A549 (cell line): Measurements from ENCODE around the gene MEGF8. TPM values are rescaled to one million over a fixed set of nuclear protein-coding genes. Genes with fewer than 3 reads are reported as not detected.

ENCODE experiments used
- ATAC-seq, 2 experiments: fragments of 200-7000 bp in 1 of 2; fragments of >200 bp in 1 of 2; cut with Nextera tagmentation in 1 of 2; cut with Tn5 transposase in 1 of 2; 3 replicates each; pipeline versions ENCODE4 v1.8.0 to v1.9.1; 2018 to 2020; ENCODE audit warnings: mild to moderate bottlenecking in 1 of 2, moderate library complexity in 1 of 2
- CTCF ChIA-PET: fragments of 300-600 bp; sonication (Branson Sonifier 250); formaldehyde crosslinking; extraction: SDS; loops from one replicate; lab custom pipeline; 2021; ENCODE audit warnings: antibody characterized with exemption, inconsistent platforms; lab: Yijun Ruan, JAX
- POLR2A ChIA-PET: fragments of 350-600 bp; formaldehyde crosslinking; extraction: SDS; loops from one replicate; lab custom pipeline; 2021; ENCODE audit warnings: antibody characterized with exemption, inconsistent platforms; lab: Yijun Ruan, JAX
- DNase-seq, 2 experiments: peaks; one replicate each; pipeline versions ENCODE4 v3.0.0 to v3.0.0-alpha.2; 2011 to 2016; ENCODE audit warnings: low read depth in 1 of 2, low spot score in 1 of 2
- FAIRE-seq: peaks from 2 replicates; lab custom pipeline; 2011; peaks lifted over from hg19 to GRCh38; lab: Jason Lieb, UNC
- H3K27ac ChIP-seq, 2 experiments: fragments of >200 bp; sonication (Bioruptor Twin); formaldehyde crosslinking; 3 replicates each; pipeline ENCODE4 v1.5.1; 2016 to 2017
- H3K4me1 ChIP-seq: fragments of >200 bp; sonication (Bioruptor Twin); formaldehyde crosslinking; 3 replicates; pipeline ENCODE4 v1.6.1; 2016
- H3K4me2 ChIP-seq: fragments of >200 bp; sonication (Bioruptor Twin); formaldehyde crosslinking; 3 replicates; pipeline ENCODE4 v1.6.1; 2016
- H3K4me3 ChIP-seq: fragments of >200 bp; sonication (Bioruptor Twin); formaldehyde crosslinking; 3 replicates; pipeline ENCODE4 v1.5.1; 2016
- H3K9me3 ChIP-seq: fragments of >200 bp; sonication (Bioruptor Twin); formaldehyde crosslinking; 3 replicates; pipeline ENCODE4 v1.6.1; 2016
- CBX2 ChIP-seq: fragments of 200-600 bp; sonication (generic); IDR thresholded peaks from 2 replicates; pipeline ENCODE4 v1.6.1; 2016; ENCODE audit warnings: low read depth, mild to moderate bottlenecking, borderline replicate concordance
- CBX8 ChIP-seq: fragments of 200-600 bp; sonication (generic); IDR thresholded peaks from 2 replicates; pipeline ENCODE4 v1.6.1; 2016
- CHD2 ChIP-seq: fragments of 150-350 bp; IDR thresholded peaks from 2 replicates; pipeline ENCODE4 v1.6.1; 2014; ENCODE audit warnings: low read length; ENCODE audit not compliant: partially characterized antibody
- E2F6 ChIP-seq: IDR thresholded peaks from 2 replicates; pipeline ENCODE4 v1.6.1; 2012; ENCODE audit warnings: low read depth, borderline replicate concordance
- EHF ChIP-seq: fragments of 250-450 bp; sonication (Bioruptor Pico); IDR thresholded peaks from 2 replicates; pipeline ENCODE4 v1.5.0; 2020; ENCODE audit warnings: mild to moderate bottlenecking
- EHMT2 ChIP-seq: fragments of 200-600 bp; sonication (generic); IDR thresholded peaks from 2 replicates; pipeline ENCODE4 v1.6.1; 2016; ENCODE audit warnings: antibody characterized with exemption, low read depth, mild to moderate bottlenecking, moderate library complexity
- ELK1 ChIP-seq: fragments of 150-350 bp; IDR thresholded peaks from 2 replicates; pipeline ENCODE4 v1.6.1; 2014; ENCODE audit warnings: low read depth, mild to moderate bottlenecking, low read length
- ESRRA ChIP-seq: fragments of 150-350 bp; IDR thresholded peaks from 2 replicates; pipeline ENCODE4 v1.6.1; 2014; ENCODE audit warnings: mild to moderate bottlenecking, low read length, borderline replicate concordance
- FOSB ChIP-seq: fragments of 250-450 bp; sonication (Bioruptor Pico); IDR thresholded peaks from 2 replicates; pipeline ENCODE4 v1.5.0; 2020; ENCODE audit warnings: mild to moderate bottlenecking, moderate library complexity
- FOSL2 ChIP-seq, 2 experiments: fragments of 450-650 bp in 1 of 2; fragments of >200 bp in 1 of 2; sonication (Bioruptor Twin) in 1 of 2; formaldehyde crosslinking; IDR thresholded peaks; 2 replicates each; pipeline versions ENCODE4 v1.5.0 to v1.6.1; 2016 to 2020; ENCODE audit warnings: mild to moderate bottlenecking in 1 of 2, moderate library complexity in 1 of 2
- FOXS1 ChIP-seq: fragments of 250-450 bp; sonication (Bioruptor Pico); IDR thresholded peaks from 2 replicates; pipeline ENCODE4 v1.5.0; 2020; ENCODE audit warnings: mild to moderate bottlenecking, moderate library complexity
- GATA3 ChIP-seq: IDR thresholded peaks from 2 replicates; pipeline ENCODE4 v1.6.1; 2012; ENCODE audit warnings: borderline replicate concordance
- HES2 ChIP-seq: fragments of >200 bp; sonication (Bioruptor Twin); formaldehyde crosslinking; IDR thresholded peaks from 2 replicates; pipeline ENCODE4 v1.6.1; 2016
- HEYL ChIP-seq: fragments of 250-450 bp; sonication (Bioruptor Pico); IDR thresholded peaks from 2 replicates; pipeline ENCODE4 v1.8.0; 2021; ENCODE audit warnings: mild to moderate bottlenecking, moderate library complexity
- HMGXB4 ChIP-seq: fragments of 250-450 bp; sonication (Bioruptor Pico); IDR thresholded peaks from 2 replicates; pipeline ENCODE4 v1.5.0; 2021; ENCODE audit warnings: mild to moderate bottlenecking, moderate library complexity, borderline replicate concordance
- JUN ChIP-seq, 2 experiments: fragments of >200 bp; sonication (Bioruptor Twin); formaldehyde crosslinking; IDR thresholded peaks; 2 replicates in 1 of 2; 3 replicates in 1 of 2; pipeline ENCODE4 v1.6.1; 2016 to 2017
- KDM1A ChIP-seq: fragments of 200-600 bp; sonication (generic); IDR thresholded peaks from 2 replicates; pipeline ENCODE4 v1.6.1; 2016; ENCODE audit warnings: low read depth, mild to moderate bottlenecking
- MAFK ChIP-seq: fragments of 450-650 bp; IDR thresholded peaks from 2 replicates; pipeline ENCODE4 v1.6.1; 2014; ENCODE audit not compliant: partially characterized antibody
- NR3C1 ChIP-seq: fragments of >200 bp; sonication (Bioruptor Twin); formaldehyde crosslinking; IDR thresholded peaks from 3 replicates; pipeline ENCODE4 v1.6.1; 2017
- PBX3 ChIP-seq: IDR thresholded peaks from 2 replicates; pipeline ENCODE4 v1.6.1; 2012
- RARB ChIP-seq: fragments of 250-450 bp; sonication (Bioruptor Pico); IDR thresholded peaks from 2 replicates; pipeline ENCODE4 v1.8.0; 2021; ENCODE audit warnings: mild to moderate bottlenecking, moderate library complexity
- RCOR1 ChIP-seq: fragments of 150-350 bp; IDR thresholded peaks from 2 replicates; pipeline ENCODE4 v1.6.1; 2014; ENCODE audit warnings: antibody characterized with exemption, low read length, low read depth
- RFX5 ChIP-seq: fragments of 450-650 bp; IDR thresholded peaks from 2 replicates; pipeline ENCODE4 v1.7.1; 2014; ENCODE audit warnings: antibody characterized with exemption, mild to moderate bottlenecking, moderate library complexity
- SMC3 ChIP-seq: fragments of >200 bp; sonication (Bioruptor Twin); formaldehyde crosslinking; IDR thresholded peaks from 3 replicates; pipeline ENCODE4 v1.6.1; 2018; ENCODE audit warnings: inconsistent platforms
- TP53 ChIP-seq: fragments of 250-450 bp; sonication (Bioruptor Pico); IDR thresholded peaks from 2 replicates; pipeline ENCODE4 v1.5.0; 2021; ENCODE audit warnings: mild to moderate bottlenecking, moderate library complexity
- USF2 ChIP-seq: fragments of 450-650 bp; IDR thresholded peaks from 2 replicates; pipeline ENCODE4 v1.6.1; 2014; ENCODE audit warnings: antibody characterized with exemption
- ZC3H11A ChIP-seq: fragments of 450-650 bp; IDR thresholded peaks from 2 replicates; pipeline ENCODE4 v1.6.1; 2014; ENCODE audit warnings: antibody characterized with exemption, mild to moderate bottlenecking
- ZSCAN20 ChIP-seq: fragments of 250-450 bp; sonication (Bioruptor Pico); IDR thresholded peaks from 2 replicates; pipeline ENCODE4 v1.8.0; 2022; ENCODE audit warnings: mild to moderate bottlenecking, moderate library complexity
- WGBS: methylation state at CpG from one replicate; pipeline ENCODE4 v1.1.6; 2017; ENCODE audit errors: missing lambda C conversion rate; 5-methylcytosine and 5-hydroxymethylcytosine counted together
- polyA plus RNA-seq, 4 experiments: library from polyadenylated mRNA; depleted of rRNA in 3 of 4; stranded (reverse); fragments of >200 nt; fragmentation: RNase III in 1 of 4; extraction: RNeasy Plus Mini Kit Qiagen cat#74134 plus additional on column Dnase treatment in 1 of 4; gene quantifications; 2 replicates in 3 of 4; 3 replicates in 1 of 4; pipeline ENCODE4 v1.2.3, GENCODE V29; 2011 to 2017
- TF ChIP-seq, protein P1 (sequence below): fragments of >200 bp; sonication (Bioruptor Twin); formaldehyde crosslinking; IDR thresholded peaks from 3 replicates; pipeline ENCODE4 v1.6.1; 2016
- TF ChIP-seq, protein P2 (sequence below): fragments of 250-450 bp; sonication (Bioruptor Pico); IDR thresholded peaks from 2 replicates; pipeline ENCODE4 v1.5.0; 2020; ENCODE audit warnings: low read depth, mild to moderate bottlenecking, moderate library complexity

MEGF8 gene
- polyA plus RNA-seq, 2 of the 4 experiments (the other 2 are of a cell fraction) = 10.4 to 27.2 TPM

- no peak for FAIRE-seq
- DNase-seq = no peak
- Histone ChIP-seq H3K4me3 (no peak overlapping the region), H3K4me1 (no peaks in the 10 kb centered on the region)
- TF ChIP-seq CBX8 = no peak
- TF ChIP-seq ZSCAN20 (CRISPR knock-in tag) = no peak
- TF ChIP-seq EHF = no peak
- no peak for TF ChIP-seq FOSB (CRISPR knock-in tag)
- no peak for TF ChIP-seq JUN (IDR thresholded peaks at IDR 0.05)
- no peak for TF ChIP-seq HES2
- no peak for TF ChIP-seq CBX2
- TF ChIP-seq, protein P1, sequence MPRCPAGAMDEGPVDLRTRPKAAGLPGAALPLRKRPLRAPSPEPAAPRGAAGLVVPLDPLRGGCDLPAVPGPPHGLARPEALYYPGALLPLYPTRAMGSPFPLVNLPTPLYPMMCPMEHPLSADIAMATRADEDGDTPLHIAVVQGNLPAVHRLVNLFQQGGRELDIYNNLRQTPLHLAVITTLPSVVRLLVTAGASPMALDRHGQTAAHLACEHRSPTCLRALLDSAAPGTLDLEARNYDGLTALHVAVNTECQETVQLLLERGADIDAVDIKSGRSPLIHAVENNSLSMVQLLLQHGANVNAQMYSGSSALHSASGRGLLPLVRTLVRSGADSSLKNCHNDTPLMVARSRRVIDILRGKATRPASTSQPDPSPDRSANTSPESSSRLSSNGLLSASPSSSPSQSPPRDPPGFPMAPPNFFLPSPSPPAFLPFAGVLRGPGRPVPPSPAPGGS = no peak
- TF ChIP-seq MAFK = no peak
- TF ChIP-seq FOSL2 (IDR thresholded peaks at IDR 0.05) = no peak
- no peak for TF ChIP-seq FOSL2 (CRISPR knock-in tag; IDR thresholded peaks at IDR 0.05)
- no peak for TF ChIP-seq EHMT2
- no peak for TF ChIP-seq NR3C1
- TF ChIP-seq, protein P2, sequence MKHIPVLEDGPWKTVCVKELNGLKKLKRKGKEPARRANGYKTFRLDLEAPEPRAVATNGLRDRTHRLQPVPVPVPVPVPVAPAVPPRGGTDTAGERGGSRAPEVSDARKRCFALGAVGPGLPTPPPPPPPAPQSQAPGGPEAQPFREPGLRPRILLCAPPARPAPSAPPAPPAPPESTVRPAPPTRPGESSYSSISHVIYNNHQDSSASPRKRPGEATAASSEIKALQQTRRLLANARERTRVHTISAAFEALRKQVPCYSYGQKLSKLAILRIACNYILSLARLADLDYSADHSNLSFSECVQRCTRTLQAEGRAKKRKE = no peak
- no peak for TF ChIP-seq E2F6
- no peak for TF ChIP-seq RARB
- TF ChIP-seq CHD2 = no peak
- TF ChIP-seq KDM1A = no peak
- TF ChIP-seq ZC3H11A = no peak
- TF ChIP-seq HEYL = no peak
- TF ChIP-seq, all 56 proteins: peak for 0
- POLR2A ChIA-PET = interaction anchor here (1.5 kb wide), 1 partner anchor 27 kb away, joined by 7 read pairs; no protein-coding TSS in a partner anchor
- no peak overlapping the region for H3K4me2 ChIP-seq
- H3K9me3 ChIP-seq = 0 out of 3 replicates have a peak, but pooled peaks cover 3% of the 10 kb centered on the region
- CTCF ChIA-PET = interaction anchor here (0.6 to 4.0 kb wide), 12 partner anchors 10 to 255 kb away, joined by 3 to 21 read pairs (median 4); no protein-coding TSS in a partner anchor
- WGBS = 70% methylated on average over 9 of the region's 9 CpGs
- ATAC-seq = peak in 1 of 2 experiments; percentile 5; a peak in 1 of 6 replicates
- no peak overlapping the region for H3K27ac ChIP-seq
These were observed 44.7 kb downstream of the MEGF8 start for GRCh38 chr19:42370068-42370520.

- DNase-seq (no peak), ATAC-seq (no peak), FAIRE-seq (no peak)
- Histone ChIP-seq H3K9me3 (0 out of 3 replicates have a peak, but pooled peaks cover 3% of the 10 kb centered on the region), H3K4me2 (no peak overlapping the region), H3K4me3 (no peak overlapping the region), H3K4me1 (no peaks in the 10 kb centered on the region), H3K27ac (no peak overlapping the region)
- ChIA-PET CTCF (interaction anchor here (0.7 to 4.0 kb wide), 12 partner anchors 10 to 70 kb away, joined by 3 to 21 read pairs (median 4); no protein-coding TSS in a partner anchor), POLR2A (interaction anchor here (1.5 kb wide), 1 partner anchor 26 kb away, joined by 7 read pairs; no protein-coding TSS in a partner anchor)
- 77% methylated on average over 11 of the region's 12 CpGs for WGBS
- TF ChIP-seq TP53 (CRISPR knock-in tag) (no peak), HMGXB4 (no peak), GATA3 (no peak), EHF (no peak), RCOR1 (no peak), SMC3 (no peak), JUN (IDR thresholded peaks at IDR 0.05) (no peak), ESRRA (no peak), RARB (no peak), FOXS1 (CRISPR knock-in tag) (no peak), USF2 (no peak), RFX5 (no peak), ZSCAN20 (CRISPR knock-in tag) (no peak), PBX3 (no peak), MAFK (no peak), ELK1 (no peak)
These were observed 45.3 kb downstream of the MEGF8 start for GRCh38 chr19:42370626-42371175.
